Measurements from ENCODE around the gene PRG3. TPM values are rescaled to one million over a fixed set of nuclear protein-coding genes. Genes with fewer than 3 reads are reported as not detected.

PRG3 gene
- total RNA-seq, 1 experiment from 2014 or later = not detected

DNA sequence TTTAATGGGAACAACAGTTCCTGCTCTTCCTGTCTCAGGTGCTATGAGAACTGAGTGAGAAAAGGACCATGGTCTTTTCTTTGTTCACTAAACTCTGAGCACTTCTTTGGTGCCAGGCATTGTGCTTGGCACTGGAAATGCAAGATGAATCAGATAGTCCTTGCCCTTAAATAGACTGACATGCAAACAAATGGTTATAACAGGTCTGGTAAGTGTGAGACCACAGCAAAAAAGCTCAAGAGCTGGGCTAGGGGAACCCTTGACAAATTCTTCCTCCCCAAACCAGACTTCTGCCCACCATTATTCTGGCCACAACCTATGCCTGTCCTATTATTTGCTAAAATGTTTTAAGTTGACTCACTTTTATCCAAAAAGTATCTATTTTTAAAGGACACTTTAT, 40.9 kb upstream of the PRG3 start (continued):
- no peak for TF ChIP-seq ZNF416 (CRISPR knock-in tag; IDR thresholded peaks at IDR 0.05)
- TF ChIP-seq, protein P1, sequence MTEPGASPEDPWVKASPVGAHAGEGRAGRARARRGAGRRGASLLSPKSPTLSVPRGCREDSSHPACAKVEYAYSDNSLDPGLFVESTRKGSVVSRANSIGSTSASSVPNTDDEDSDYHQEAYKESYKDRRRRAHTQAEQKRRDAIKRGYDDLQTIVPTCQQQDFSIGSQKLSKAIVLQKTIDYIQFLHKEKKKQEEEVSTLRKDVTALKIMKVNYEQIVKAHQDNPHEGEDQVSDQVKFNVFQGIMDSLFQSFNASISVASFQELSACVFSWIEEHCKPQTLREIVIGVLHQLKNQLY (CRISPR knock-in tag; IDR thresholded peaks at IDR 0.05) = no peak
- TF ChIP-seq TCF7 (CRISPR knock-in tag; IDR thresholded peaks at IDR 0.05; ENCODE audit: low read depth) = no peak
- TF ChIP-seq JUN (CRISPR knock-in tag; IDR thresholded peaks at IDR 0.05) = no peak
- TF ChIP-seq ATF1 (CRISPR knock-in tag; IDR thresholded peaks at IDR 0.05) = no peak
- TF ChIP-seq NFYB (CRISPR knock-in tag; conservative IDR thresholded peaks at IDR 0.05; ENCODE audit: low read depth) = no peak
- no peak for TF ChIP-seq NR1H2 (CRISPR knock-in tag; IDR thresholded peaks at IDR 0.05)

DNA sequence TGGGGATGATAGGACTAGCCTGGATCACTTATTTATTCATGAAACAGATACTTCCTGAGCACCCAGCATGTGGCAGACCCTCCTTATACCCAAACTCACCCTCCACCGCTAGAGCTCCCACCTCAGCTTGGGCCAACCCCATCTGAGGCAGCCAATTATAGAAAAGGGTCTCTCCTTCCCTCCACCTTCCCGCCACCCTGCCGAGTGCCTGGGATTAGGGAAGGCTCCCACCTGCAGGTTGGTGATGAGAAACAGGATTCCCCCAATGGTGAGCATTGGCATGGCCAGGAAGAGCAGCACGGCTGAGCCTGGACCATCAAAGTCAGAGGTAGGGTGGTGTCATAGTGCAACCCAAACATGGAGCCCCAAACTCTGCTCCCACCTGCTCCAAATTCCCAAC, 40.1 kb upstream of the PRG3 start:
- Mint-ChIP-seq H3K4me3 (no peak overlapping the region), H3K4me1 (peaks cover 13% of the 10 kb centered on the region), H3K36me3 (peaks cover 38% of the 10 kb centered on the region), H3K9me3 (no peaks in the 10 kb centered on the region), H3K27ac (no peak overlapping the region), H3K27me3 (ENCODE audit: low read depth) (peaks cover 6% of the 10 kb centered on the region)
- ChIA-PET POLR2A (no interaction called here), CTCF (no interaction called here)
- DNase-seq (ENCODE audit: low spot score) (no peak), ATAC-seq (no peak)
- TF ChIP-seq ZNF423 (CRISPR knock-in tag; IDR thresholded peaks at IDR 0.05) (no peak), NR2C2 (CRISPR knock-in tag; IDR thresholded peaks at IDR 0.05) (no peak)

DNA sequence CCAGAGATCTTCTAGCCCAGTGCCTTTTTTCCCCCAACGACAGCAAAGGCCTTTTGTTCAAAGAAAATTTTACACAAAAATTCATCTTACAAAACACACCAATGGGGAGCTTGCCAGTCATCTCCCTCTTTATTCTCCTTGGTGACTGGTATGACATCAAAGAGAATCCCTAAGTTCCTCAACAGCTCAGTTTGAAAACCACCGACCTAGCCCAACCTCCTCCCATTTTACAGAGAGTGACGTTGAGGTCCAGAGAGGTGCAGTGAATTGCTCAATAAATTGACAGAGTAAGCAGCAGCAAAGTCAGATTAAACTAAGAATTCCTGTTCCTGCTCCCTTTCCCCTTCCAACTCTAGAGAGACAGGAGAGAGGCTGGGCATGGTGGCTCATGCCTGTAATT, 38.2 kb upstream of the PRG3 start:
- Mint-ChIP-seq H3K4me3 (no peak overlapping the region), H3K27me3 (ENCODE audit: low read depth) (no peaks in the 10 kb centered on the region), H3K9me3 (no peaks in the 10 kb centered on the region), H3K36me3 (peaks cover 46% of the 10 kb centered on the region), H3K27ac (no peak overlapping the region), H3K4me1 (0 out of 2 replicates have a peak, but pooled peaks cover 4% of the 10 kb centered on the region)
- DNase-seq (ENCODE audit: low spot score) (no peak), ATAC-seq (no peak)
- POLR2A ChIA-PET = interaction anchor here (0.7 kb wide), 1 partner anchor 110 kb away, joined by 4 read pairs; no protein-coding TSS in a partner anchor
- CTCF ChIA-PET = interaction anchor here (0.8 kb wide), 1 partner anchor 38 kb away, joined by 3 read pairs; no protein-coding TSS in a partner anchor
- no peak for TF ChIP-seq NFE2L1 (CRISPR knock-in tag; IDR thresholded peaks at IDR 0.05)
- TF ChIP-seq, protein P2, sequence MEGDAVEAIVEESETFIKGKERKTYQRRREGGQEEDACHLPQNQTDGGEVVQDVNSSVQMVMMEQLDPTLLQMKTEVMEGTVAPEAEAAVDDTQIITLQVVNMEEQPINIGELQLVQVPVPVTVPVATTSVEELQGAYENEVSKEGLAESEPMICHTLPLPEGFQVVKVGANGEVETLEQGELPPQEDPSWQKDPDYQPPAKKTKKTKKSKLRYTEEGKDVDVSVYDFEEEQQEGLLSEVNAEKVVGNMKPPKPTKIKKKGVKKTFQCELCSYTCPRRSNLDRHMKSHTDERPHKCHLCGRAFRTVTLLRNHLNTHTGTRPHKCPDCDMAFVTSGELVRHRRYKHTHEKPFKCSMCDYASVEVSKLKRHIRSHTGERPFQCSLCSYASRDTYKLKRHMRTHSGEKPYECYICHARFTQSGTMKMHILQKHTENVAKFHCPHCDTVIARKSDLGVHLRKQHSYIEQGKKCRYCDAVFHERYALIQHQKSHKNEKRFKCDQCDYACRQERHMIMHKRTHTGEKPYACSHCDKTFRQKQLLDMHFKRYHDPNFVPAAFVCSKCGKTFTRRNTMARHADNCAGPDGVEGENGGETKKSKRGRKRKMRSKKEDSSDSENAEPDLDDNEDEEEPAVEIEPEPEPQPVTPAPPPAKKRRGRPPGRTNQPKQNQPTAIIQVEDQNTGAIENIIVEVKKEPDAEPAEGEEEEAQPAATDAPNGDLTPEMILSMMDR (IDR thresholded peaks at IDR 0.05) = no peak
- no peak for TF ChIP-seq CBFB (CRISPR knock-in tag; IDR thresholded peaks at IDR 0.05; ENCODE audit: low read depth)
- TF ChIP-seq, protein P3, sequence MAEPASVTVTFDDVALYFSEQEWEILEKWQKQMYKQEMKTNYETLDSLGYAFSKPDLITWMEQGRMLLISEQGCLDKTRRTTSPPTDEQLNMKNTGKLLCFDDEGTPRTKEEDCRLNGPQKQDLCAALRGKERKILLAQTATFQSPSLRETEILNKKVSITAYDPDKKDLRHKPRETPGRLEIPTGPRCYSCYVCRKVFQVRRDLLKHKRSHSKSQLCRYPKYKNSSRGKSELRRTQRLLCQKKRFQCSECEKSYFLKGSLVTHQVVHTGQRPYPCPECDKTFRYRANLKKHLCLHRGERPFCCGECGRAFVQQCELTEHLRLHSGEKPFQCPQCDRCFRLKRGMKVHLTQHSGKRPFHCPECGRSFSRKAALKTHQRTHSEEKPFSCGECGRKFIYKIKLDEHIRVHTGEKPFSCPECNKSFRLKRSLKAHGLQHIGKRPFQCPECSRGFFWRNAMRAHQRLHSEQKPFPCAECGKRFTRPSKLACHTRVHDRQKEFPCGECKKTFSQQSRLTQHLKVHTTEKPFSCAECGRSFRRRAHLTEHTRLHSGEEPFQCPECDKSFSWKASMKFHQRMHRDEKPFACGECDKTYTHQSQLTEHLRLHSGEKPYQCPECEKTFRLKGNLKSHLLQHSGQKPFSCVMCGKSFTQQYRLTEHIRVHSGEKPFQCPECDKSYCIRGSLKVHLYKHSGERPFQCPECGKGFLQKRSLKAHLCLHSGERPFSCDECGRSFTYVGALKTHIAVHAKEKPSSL (CRISPR knock-in tag; conservative IDR thresholded peaks at IDR 0.05) = no peak

DNA sequence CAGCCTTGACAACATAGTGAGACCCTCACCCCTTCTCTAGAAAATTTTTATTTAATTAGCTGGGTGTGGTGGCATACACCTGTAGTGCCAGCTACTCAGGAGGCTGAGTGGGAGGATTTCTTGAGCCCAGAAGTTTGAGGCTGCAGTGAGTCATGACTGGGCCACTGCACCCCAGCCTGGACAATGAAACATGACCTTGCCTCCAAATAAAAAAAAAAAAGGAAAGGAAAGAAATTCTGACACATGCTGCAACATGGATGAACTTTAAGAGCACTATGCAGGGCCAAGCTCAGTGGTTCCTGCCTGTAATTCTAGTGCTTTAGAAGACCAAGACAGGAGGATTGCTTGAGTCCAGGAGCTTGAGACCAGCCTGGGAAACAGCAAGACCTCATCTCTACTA, 37.2 kb upstream of the PRG3 start:
- 0 out of 2 replicates have a peak, but pooled peaks cover 4% of the 10 kb centered on the region for H3K4me1 Mint-ChIP-seq
- no peaks in the 10 kb centered on the region for H3K27me3 Mint-ChIP-seq (ENCODE audit: low read depth)
- TF ChIP-seq OVOL2 (CRISPR knock-in tag; IDR thresholded peaks at IDR 0.05; ENCODE audit: borderline replicate concordance) (no peak), GRHL2 (CRISPR knock-in tag; IDR thresholded peaks at IDR 0.05; ENCODE audit: insufficient replicate concordance, severe bottlenecking) (no peak), FOXP1 (CRISPR knock-in tag; IDR thresholded peaks at IDR 0.05; ENCODE audit: borderline replicate concordance) (no peak), RELA (CRISPR knock-in tag; IDR thresholded peaks at IDR 0.05; ENCODE audit: borderline replicate concordance) (no peak)
- TF ChIP-seq, protein P4, sequence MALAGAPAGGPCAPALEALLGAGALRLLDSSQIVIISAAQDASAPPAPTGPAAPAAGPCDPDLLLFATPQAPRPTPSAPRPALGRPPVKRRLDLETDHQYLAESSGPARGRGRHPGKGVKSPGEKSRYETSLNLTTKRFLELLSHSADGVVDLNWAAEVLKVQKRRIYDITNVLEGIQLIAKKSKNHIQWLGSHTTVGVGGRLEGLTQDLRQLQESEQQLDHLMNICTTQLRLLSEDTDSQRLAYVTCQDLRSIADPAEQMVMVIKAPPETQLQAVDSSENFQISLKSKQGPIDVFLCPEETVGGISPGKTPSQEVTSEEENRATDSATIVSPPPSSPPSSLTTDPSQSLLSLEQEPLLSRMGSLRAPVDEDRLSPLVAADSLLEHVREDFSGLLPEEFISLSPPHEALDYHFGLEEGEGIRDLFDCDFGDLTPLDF (CRISPR knock-in tag; IDR thresholded peaks at IDR 0.05) = no peak
- TF ChIP-seq, protein P5, sequence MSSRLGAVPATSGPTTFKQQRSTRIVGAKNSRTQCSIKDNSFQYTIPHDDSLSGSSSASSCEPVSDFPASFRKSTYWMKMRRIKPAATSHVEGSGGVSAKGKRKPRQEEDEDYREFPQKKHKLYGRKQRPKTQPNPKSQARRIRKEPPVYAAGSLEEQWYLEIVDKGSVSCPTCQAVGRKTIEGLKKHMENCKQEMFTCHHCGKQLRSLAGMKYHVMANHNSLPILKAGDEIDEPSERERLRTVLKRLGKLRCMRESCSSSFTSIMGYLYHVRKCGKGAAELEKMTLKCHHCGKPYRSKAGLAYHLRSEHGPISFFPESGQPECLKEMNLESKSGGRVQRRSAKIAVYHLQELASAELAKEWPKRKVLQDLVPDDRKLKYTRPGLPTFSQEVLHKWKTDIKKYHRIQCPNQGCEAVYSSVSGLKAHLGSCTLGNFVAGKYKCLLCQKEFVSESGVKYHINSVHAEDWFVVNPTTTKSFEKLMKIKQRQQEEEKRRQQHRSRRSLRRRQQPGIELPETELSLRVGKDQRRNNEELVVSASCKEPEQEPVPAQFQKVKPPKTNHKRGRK (CRISPR knock-in tag; IDR thresholded peaks at IDR 0.05; ENCODE audit: borderline replicate concordance) = no peak
- ATAC-seq (no peak), DNase-seq (ENCODE audit: low spot score) (no peak)
- no peaks in the 10 kb centered on the region for H3K9me3 Mint-ChIP-seq
- ChIA-PET POLR2A (no interaction called here), CTCF (no interaction called here)
- no peak overlapping the region for H3K4me3 Mint-ChIP-seq
- H3K27ac Mint-ChIP-seq = no peak overlapping the region
- peaks cover 52% of the 10 kb centered on the region for H3K36me3 Mint-ChIP-seq

Measured in WTC11 (cell line).